Osteocyte (in vitro differentiated cells): ENCODE results near the gene MBNL2. TPM values are rescaled to one million over a fixed set of nuclear protein-coding genes. Genes with fewer than 3 reads are reported as not detected.

Experiments
- DNase-seq: peaks from one replicate; pipeline ENCODE4 v3.0.0; 2021; ENCODE audit warnings: mixed read lengths; ENCODE audit not compliant: unreplicated experiment; ENCODE audit errors: extremely low spot score
- H3K27ac Mint-ChIP-seq: one replicate; pipeline ENCODE4 v1.8.0; 2021; ENCODE audit warnings: mild to moderate bottlenecking, mixed read lengths; ENCODE audit not compliant: unreplicated experiment
- H3K27me3 Mint-ChIP-seq: one replicate; pipeline ENCODE4 v1.8.0; 2021; ENCODE audit warnings: mixed read lengths; ENCODE audit not compliant: unreplicated experiment
- H3K36me3 Mint-ChIP-seq: one replicate; pipeline ENCODE4 v1.8.0; 2021; ENCODE audit warnings: mixed read lengths; ENCODE audit not compliant: unreplicated experiment
- H3K4me1 Mint-ChIP-seq: one replicate; pipeline ENCODE4 v1.8.0; 2021; ENCODE audit warnings: mixed read lengths; ENCODE audit not compliant: unreplicated experiment
- H3K4me3 Mint-ChIP-seq: one replicate; pipeline ENCODE4 v1.8.0; 2021; ENCODE audit warnings: mild to moderate bottlenecking, moderate library complexity, mixed read lengths; ENCODE audit not compliant: unreplicated experiment
- H3K9me3 Mint-ChIP-seq: one replicate; pipeline ENCODE4 v1.8.0; 2021; ENCODE audit warnings: mixed read lengths; ENCODE audit not compliant: unreplicated experiment
- total RNA-seq: library from RNA; stranded (reverse); gene quantifications from 2 replicates; pipeline ENCODE4 v1.2.1, GENCODE V29; 2021
- TF ChIP-seq, protein P1 (sequence below): fragments of 200-600 bp; sonication (generic); IDR thresholded peaks from 2 replicates; pipeline ENCODE4 v1.5.0; 2021; ENCODE audit warnings: antibody characterized with exemption, mild to moderate bottlenecking, moderate library complexity

The MBNL2 gene
- total RNA-seq, 1 donor from 2014 or later, result 66.6 TPM

DNA sequence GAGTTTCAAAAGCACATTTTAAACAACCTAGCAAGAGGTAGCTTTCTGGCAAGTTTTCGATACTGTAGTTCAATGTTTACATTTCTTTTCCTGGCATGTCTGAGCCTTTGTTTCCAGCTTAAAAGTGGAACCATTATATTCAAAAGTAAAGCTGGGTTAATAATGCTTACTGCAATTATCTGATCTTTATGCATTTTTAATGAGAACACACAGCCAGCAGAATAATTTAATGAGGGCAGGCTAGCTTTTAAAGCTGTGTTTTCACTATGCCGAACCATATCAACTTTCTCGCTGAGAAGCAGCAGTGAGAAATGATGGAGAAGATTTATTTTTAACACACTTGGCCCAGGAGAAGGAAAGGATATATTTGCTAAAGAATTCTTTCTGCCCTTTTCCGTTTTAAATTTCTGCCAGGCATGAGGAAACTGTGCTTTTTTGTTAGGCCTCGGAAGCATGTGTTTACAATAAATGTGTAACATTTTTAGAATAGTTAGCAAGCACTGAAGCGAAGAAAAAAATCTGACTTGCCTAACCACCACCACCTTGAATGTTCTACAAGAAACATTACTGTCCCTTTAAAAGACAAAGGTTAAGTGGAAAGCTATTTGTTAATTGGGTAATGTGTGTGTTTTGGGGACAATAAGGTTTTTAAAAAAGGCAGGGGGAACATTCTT lies 1.0 kb downstream of the MBNL2 start:
- no peaks in the 10 kb centered on the region for H3K27me3 Mint-ChIP-seq
- peak overlapping the region; percentile 93 for H3K4me3 Mint-ChIP-seq
- peaks cover 46% of the 10 kb centered on the region for H3K4me1 Mint-ChIP-seq
- no peaks in the 10 kb centered on the region for H3K9me3 Mint-ChIP-seq
- TF ChIP-seq, protein P1, sequence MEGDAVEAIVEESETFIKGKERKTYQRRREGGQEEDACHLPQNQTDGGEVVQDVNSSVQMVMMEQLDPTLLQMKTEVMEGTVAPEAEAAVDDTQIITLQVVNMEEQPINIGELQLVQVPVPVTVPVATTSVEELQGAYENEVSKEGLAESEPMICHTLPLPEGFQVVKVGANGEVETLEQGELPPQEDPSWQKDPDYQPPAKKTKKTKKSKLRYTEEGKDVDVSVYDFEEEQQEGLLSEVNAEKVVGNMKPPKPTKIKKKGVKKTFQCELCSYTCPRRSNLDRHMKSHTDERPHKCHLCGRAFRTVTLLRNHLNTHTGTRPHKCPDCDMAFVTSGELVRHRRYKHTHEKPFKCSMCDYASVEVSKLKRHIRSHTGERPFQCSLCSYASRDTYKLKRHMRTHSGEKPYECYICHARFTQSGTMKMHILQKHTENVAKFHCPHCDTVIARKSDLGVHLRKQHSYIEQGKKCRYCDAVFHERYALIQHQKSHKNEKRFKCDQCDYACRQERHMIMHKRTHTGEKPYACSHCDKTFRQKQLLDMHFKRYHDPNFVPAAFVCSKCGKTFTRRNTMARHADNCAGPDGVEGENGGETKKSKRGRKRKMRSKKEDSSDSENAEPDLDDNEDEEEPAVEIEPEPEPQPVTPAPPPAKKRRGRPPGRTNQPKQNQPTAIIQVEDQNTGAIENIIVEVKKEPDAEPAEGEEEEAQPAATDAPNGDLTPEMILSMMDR, result no peak
- H3K27ac Mint-ChIP-seq, result peak overlapping the region; percentile 95
- peaks cover 3% of the 10 kb centered on the region for H3K36me3 Mint-ChIP-seq
- DNase-seq, result no peak

DNA sequence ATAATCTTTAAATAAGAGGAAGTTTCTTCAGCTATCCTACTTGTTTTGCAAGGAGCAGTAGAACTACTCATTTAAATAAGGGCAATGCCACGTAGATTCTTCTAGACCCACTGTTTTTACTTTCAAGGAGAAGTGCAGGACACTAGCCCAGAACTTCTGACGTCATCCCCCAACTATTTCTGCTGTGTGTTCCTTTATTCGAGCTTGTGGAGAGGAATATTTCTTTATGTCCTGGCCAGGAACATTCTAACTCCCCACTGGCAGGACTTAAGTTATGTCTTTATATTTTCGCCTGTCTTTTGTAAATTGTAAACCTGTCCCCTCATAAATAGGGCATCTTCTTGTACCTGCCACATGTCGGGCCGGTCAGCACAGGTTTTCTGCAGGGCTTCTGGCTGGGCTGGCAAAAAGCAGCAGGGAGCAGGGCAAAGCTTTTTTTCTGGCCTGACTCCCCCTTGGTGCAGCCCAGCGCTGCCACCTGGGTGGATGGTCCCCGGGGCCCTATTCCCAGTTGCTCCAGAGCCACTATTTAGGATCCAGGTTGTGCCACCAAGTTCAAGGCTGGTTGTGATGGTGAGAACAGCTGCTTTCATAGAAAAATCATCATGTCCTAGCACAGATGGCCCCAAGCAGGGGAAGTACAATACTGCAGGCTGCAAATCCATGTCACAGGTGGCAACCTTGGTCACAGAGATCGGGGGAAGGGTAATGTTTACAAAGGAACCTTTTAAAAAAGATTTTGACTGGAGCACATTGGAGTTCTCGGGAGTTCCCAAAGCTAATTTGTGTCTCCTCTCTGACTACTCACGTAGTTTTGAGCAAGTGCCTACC lies 1.8 kb downstream of the MBNL2 start:
- no peaks in the 10 kb centered on the region for H3K9me3 Mint-ChIP-seq
- H3K4me1 Mint-ChIP-seq, result peaks cover 48% of the 10 kb centered on the region
- H3K27me3 Mint-ChIP-seq, result no peaks in the 10 kb centered on the region
- peak overlapping the region; percentile 93 for H3K4me3 Mint-ChIP-seq
- TF ChIP-seq, protein P1, result no peak
- no peak for DNase-seq
- H3K27ac Mint-ChIP-seq, result peak overlapping the region; percentile 95
- peaks cover 5% of the 10 kb centered on the region for H3K36me3 Mint-ChIP-seq

DNA sequence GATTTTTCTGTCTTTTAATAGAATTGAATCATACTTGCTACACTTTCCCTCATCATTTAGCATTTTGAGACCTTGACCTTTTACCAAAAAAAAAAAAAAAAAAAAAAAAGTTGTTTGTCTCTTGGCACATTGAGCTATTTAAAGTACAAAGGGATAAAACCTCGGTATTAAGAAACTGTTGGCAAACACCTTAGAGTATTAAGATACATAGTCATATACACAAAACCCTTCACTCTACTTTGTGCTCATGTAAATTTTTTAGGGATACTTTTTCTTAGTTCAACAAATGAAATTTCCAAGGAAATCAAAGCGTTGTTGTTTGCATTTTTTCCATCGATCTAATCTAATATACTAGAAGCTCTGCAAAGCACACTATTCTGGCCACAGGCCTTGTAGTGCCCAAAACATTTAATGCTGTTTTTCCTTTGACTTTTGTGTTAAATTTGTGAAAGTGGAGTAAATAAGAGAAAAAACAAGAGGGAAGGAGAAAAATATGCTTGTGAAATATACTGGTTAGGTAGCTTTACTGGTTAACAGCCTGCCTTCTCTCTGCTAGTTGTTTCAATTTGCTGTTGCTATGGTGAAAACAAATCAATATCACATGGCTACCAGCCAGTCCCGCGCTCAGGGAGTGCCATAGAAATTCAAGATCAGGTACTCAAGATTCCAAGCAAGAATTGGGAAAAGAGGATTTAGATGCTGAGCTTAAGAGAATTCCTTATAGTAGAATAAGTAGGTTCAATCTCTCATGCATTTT lies 2.6 kb downstream of the MBNL2 start:
- Mint-ChIP-seq H3K36me3 (peaks cover 11% of the 10 kb centered on the region), H3K9me3 (no peaks in the 10 kb centered on the region), H3K27me3 (no peaks in the 10 kb centered on the region), H3K4me3 (peak overlapping the region; percentile 93), H3K27ac (peak overlapping the region; percentile 95), H3K4me1 (peaks cover 55% of the 10 kb centered on the region)
- DNase-seq, result no peak
- TF ChIP-seq, protein P1, result no peak

DNA sequence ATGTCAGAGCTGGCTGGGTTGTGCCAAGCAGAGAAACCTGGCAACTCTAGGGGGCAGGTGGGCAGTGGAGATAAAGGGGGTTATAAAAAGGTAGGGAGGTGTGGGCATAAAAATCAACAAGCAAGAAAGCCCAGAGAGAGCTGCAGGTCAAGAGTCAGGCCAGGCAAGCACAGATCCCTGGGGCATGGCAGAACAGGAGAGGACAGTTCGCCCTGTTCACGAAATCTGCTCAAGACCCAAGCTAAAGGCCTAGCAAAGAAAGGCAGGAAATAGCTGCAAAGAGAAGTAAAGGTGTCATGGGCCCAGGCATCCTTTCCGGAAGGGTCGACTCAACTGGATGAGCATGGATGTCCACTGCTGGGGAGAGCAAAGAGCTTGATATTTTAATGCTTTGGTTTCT lies 3.4 kb downstream of the MBNL2 start:
- Mint-ChIP-seq H3K27me3 (no peaks in the 10 kb centered on the region), H3K27ac (peak overlapping the region; percentile 95), H3K4me3 (peak overlapping the region; percentile 93), H3K36me3 (peaks cover 15% of the 10 kb centered on the region), H3K9me3 (no peaks in the 10 kb centered on the region), H3K4me1 (peaks cover 60% of the 10 kb centered on the region)
- DNase-seq, result no peak
- TF ChIP-seq, protein P1, result no peak

DNA sequence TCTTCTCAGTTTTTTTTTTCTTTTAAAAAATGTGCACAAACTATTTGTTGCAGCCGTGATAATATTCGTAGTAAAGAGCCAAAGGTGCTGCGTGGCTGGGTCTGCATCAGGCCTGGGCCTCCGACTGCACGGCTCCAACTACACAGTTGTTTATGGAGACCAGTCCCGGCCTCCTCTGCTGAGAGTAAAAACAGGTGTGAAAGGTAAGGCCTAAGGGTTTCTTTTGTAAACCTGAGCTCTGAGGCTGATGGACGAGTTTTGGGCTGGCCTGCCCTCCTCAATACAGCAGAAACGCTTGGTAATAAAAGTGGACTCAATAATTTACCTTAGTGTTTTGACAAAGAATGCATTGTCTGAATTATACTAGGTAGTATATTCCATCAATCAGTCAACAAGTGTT lies 3.9 kb downstream of the MBNL2 start:
- Mint-ChIP-seq H3K27ac (no peak overlapping the region), H3K27me3 (no peaks in the 10 kb centered on the region), H3K4me1 (peaks cover 65% of the 10 kb centered on the region), H3K36me3 (peaks cover 18% of the 10 kb centered on the region), H3K4me3 (peak overlapping the region; percentile 93), H3K9me3 (no peaks in the 10 kb centered on the region)
- no peak for DNase-seq
- TF ChIP-seq, protein P1, result no peak
